Lung (tissue), 12 donors: Measurements from ENCODE around the gene ENTPD7. TPM values are rescaled to one million over a fixed set of nuclear protein-coding genes. Genes with fewer than 3 reads are reported as not detected.
"Not testable (repeated sequence)": the region's sequence is repeated elsewhere in the genome, so short reads cannot be mapped to it uniquely, and the experiment has no call there.

Experiments used
- ATAC-seq: fragments of 200-7000 bp; cut with Tn5 transposase; one replicate; pipeline ENCODE4 v1.9.1; 2020; ENCODE audit warnings: moderate number of reproducible peaks; ENCODE audit not compliant: insufficient read depth, low FRiP score
- DNase-seq, 3 donors: peaks; one replicate each; pipeline ENCODE4 v3.0.0-alpha.2; 2013 to 2017
- H3K27ac ChIP-seq, 2 donors: one replicate each; pipeline ENCODE4 v1.5.1; 2013; ENCODE audit warnings: mild to moderate bottlenecking in 2 of 2, moderate library complexity in 2 of 2, control low read depth in 1 of 2, inconsistent platforms in 1 of 2, low read depth in 1 of 2, low read length in 1 of 2
- H3K27me3 ChIP-seq, 3 donors: one replicate each; pipeline ENCODE4 v1.5.1; 2013; ENCODE audit warnings: low read length in 2 of 3; ENCODE audit not compliant: control insufficient read depth in 3 of 3, insufficient read depth in 3 of 3
- H3K36me3 ChIP-seq, 4 donors: one replicate each; pipeline ENCODE4 v1.5.1; 2013; ENCODE audit warnings: low read length in 4 of 4, mild to moderate bottlenecking in 1 of 4, moderate library complexity in 1 of 4; ENCODE audit not compliant: control insufficient read depth in 4 of 4, insufficient read depth in 4 of 4
- H3K4me1 ChIP-seq, 5 donors: one replicate each; pipeline ENCODE4 v1.5.1; 2013; ENCODE audit warnings: low read length in 5 of 5, mild to moderate bottlenecking in 2 of 5, moderate library complexity in 1 of 5; ENCODE audit not compliant: control insufficient read depth in 5 of 5, insufficient read depth in 5 of 5
- H3K4me3 ChIP-seq: one replicate; pipeline ENCODE4 v1.5.1; 2013; ENCODE audit warnings: mild to moderate bottlenecking, control low read depth, moderate library complexity
- H3K9ac ChIP-seq, 2 donors: one replicate each; pipeline ENCODE4 v1.5.1; 2013; ENCODE audit warnings: low read length in 2 of 2, control low read depth in 1 of 2; ENCODE audit not compliant: insufficient read depth in 1 of 2
- H3K9me3 ChIP-seq, 4 donors: one replicate each; pipeline ENCODE4 v1.5.1; 2013; ENCODE audit warnings: low read length in 3 of 4, mild to moderate bottlenecking in 1 of 4, moderate library complexity in 1 of 4; ENCODE audit not compliant: control insufficient read depth in 4 of 4, insufficient read depth in 3 of 4
- WGBS, 2 donors: extraction: QIAGEN DNeasy Blood & Tissue Kit; methylation state at CpG; one replicate each; pipeline ENCODE4 v1.1.7; 2013; 5-methylcytosine and 5-hydroxymethylcytosine counted together
- polyA plus RNA-seq, 2 donors: library from polyadenylated mRNA; stranded (reverse); fragments of 200-250 nt; gene quantifications; one replicate each; pipeline ENCODE4 v1.2.1, GENCODE V29; 2013
- total RNA-seq, 2 donors: library from RNA; depleted of rRNA in 1 of 2; stranded (reverse); fragments of >200 nt in 1 of 2; gene quantifications; one replicate each; pipeline ENCODE4 v1.2.1, GENCODE V29; 2014 to 2021
- TF ChIP-seq, protein P1 (sequence below): IDR thresholded peaks from 2 replicates; pipeline ENCODE4 v1.5.1; 2012; ENCODE audit warnings: mild to moderate bottlenecking; ENCODE audit errors: control extremely low read depth, extremely low read depth
- donor health status: control.
- donor health status: control.
- donor health status: Bipolar disorder and iron deficiency.
- donor health status: healthy.
- donor health status: DM: yes; HTN: yes; CAD: no.

ENTPD7 gene
- total and polyA plus RNA-seq, 4 donors, result 1.0 to 14.6 (median 10.6) TPM

- TF ChIP-seq, protein P1, sequence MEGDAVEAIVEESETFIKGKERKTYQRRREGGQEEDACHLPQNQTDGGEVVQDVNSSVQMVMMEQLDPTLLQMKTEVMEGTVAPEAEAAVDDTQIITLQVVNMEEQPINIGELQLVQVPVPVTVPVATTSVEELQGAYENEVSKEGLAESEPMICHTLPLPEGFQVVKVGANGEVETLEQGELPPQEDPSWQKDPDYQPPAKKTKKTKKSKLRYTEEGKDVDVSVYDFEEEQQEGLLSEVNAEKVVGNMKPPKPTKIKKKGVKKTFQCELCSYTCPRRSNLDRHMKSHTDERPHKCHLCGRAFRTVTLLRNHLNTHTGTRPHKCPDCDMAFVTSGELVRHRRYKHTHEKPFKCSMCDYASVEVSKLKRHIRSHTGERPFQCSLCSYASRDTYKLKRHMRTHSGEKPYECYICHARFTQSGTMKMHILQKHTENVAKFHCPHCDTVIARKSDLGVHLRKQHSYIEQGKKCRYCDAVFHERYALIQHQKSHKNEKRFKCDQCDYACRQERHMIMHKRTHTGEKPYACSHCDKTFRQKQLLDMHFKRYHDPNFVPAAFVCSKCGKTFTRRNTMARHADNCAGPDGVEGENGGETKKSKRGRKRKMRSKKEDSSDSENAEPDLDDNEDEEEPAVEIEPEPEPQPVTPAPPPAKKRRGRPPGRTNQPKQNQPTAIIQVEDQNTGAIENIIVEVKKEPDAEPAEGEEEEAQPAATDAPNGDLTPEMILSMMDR, result no peak
- Histone ChIP-seq H3K4me1 (peaks cover 0 to 4% (median 0%) of the 10 kb centered on the region in 5 donors), H3K27ac (no peak overlapping the region), H3K27me3 (no peaks in the 10 kb centered on the region), H3K36me3 (peaks cover 22 to 51% (median 40%) of the 10 kb centered on the region in 4 donors), H3K9me3 (peaks cover 0 to 12% (median 0%) of the 10 kb centered on the region in 4 donors), H3K4me3 (no peak overlapping the region), H3K9ac (no peak overlapping the region)
- DNase-seq (no peak), ATAC-seq (no peak)
- 88 to 92% methylated on average over 2 of the region's 2 CpGs for WGBS, 2 donors
Measured at GRCh38 chr10:99742701-99743100, 83.4 kb downstream of the ENTPD7 start.

- TF ChIP-seq, protein P1, result no peak
- no peak overlapping the region for H3K9ac ChIP-seq
- H3K4me3 ChIP-seq, result no peak overlapping the region
- H3K36me3 ChIP-seq, result peaks cover 22 to 50% (median 42%) of the 10 kb centered on the region in 4 donors
- DNase-seq (no peak), ATAC-seq (no peak)
- H3K27ac ChIP-seq, result no peak overlapping the region
- peaks cover 0 to 12% (median 0%) of the 10 kb centered on the region in 4 donors for H3K9me3 ChIP-seq
- 89 to 96% methylated on average over 3 of the region's 3 CpGs for WGBS, 2 donors
- no peaks in the 10 kb centered on the region for H3K27me3 ChIP-seq
- H3K4me1 ChIP-seq, result peaks cover 0 to 8% (median 0%) of the 10 kb centered on the region in 5 donors
Measured at GRCh38 chr10:99743841-99744240, 84.5 kb downstream of the ENTPD7 start.

GRCh38 chr10:99746166-99746565 is 86.9 kb downstream of the ENTPD7 start:
- H3K36me3 ChIP-seq, result peaks cover 21 to 39% (median 28%) of the 10 kb centered on the region in 4 donors
- not testable (repeated sequence) for H3K27me3 ChIP-seq, ATAC-seq, H3K4me3 ChIP-seq, H3K9me3 ChIP-seq, H3K9ac ChIP-seq, H3K27ac ChIP-seq, DNase-seq
- WGBS, 2 donors, result 88 to 93% methylated on average over 2 of the region's 2 CpGs
- H3K4me1 ChIP-seq, result peaks cover 0 to 10% (median 0%) of the 10 kb centered on the region in 5 donors

DNA sequence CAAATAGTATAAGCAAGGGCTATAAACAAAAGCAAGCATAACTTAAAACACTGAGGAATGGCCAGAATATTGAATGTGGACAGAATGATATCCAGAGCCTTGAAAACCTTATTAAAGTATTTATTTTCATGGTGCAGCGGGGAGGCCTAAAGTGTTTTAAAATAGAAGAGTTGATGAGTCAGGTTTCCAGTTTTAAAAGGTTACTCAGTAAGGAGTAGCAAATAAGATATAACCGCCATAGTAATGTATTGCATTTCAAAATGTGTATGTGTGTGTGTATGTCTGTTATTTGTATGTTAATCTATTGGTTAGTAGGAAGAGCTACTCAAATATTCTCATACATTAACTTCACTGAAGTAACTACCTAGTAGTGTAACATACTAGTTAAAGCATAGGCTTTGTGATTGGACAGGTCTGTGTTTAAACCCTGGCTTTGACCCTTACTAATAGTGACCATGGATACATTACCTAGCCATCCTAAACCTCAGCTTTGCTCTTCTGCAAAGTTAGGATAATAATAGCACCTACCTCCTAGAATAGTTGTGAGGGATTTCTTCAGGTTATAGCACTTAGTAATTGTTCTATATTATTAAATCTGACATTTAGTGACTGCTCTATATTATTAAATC is 89.6 kb downstream of the ENTPD7 start:
- Histone ChIP-seq H3K4me1 (peaks cover 0 to 6% (median 0%) of the 10 kb centered on the region in 5 donors), H3K27me3 (no peaks in the 10 kb centered on the region), H3K9me3 (no peaks in the 10 kb centered on the region), H3K4me3 (no peak overlapping the region), H3K27ac (peak overlapping the region in 1 of 2 donors; percentile 17), H3K36me3 (peaks cover 13 to 25% (median 19%) of the 10 kb centered on the region in 4 donors), H3K9ac (no peak overlapping the region)
- WGBS, 2 donors, result 95 to 99% methylated on average over 2 of the region's 2 CpGs
- ATAC-seq, result no peak
- TF ChIP-seq, protein P1, result no peak
- no peak for DNase-seq
